Epithelial cell of esophagus (primary cell): Measurements from ENCODE around the gene CDKAL1.

Source experiments
- DNase-seq: peaks from one replicate; pipeline ENCODE4 v3.0.0; 2010; ENCODE audit warnings: low read depth
- H3K4me3 ChIP-seq: 2 replicates; pipeline ENCODE4 v1.5.1; 2011; ENCODE audit warnings: mild to moderate bottlenecking, low read length, control low read depth
- CTCF ChIP-seq: IDR thresholded peaks from 2 replicates; pipeline ENCODE4 v1.5.1; 2011; ENCODE audit warnings: low read depth, mild to moderate bottlenecking, low read length, control low read depth, inconsistent platforms; ENCODE audit not compliant: insufficient read depth; ENCODE audit errors: missing control alignments

Gene CDKAL1

GRCh38 chr6:20907486-20908071 lies 373.3 kb downstream of the CDKAL1 start:
- no peak overlapping the region for H3K4me3 ChIP-seq
- no peak for TF ChIP-seq CTCF
- DNase-seq: no peak

- H3K4me3 ChIP-seq: no peak overlapping the region
- TF ChIP-seq CTCF: no peak
Measured at GRCh38 chr6:20909621-20910020, 375.4 kb downstream of the CDKAL1 start.

GRCh38 chr6:20911712-20912111 lies 377.5 kb downstream of the CDKAL1 start:
- no peak overlapping the region for H3K4me3 ChIP-seq

More at GRCh38 chr6:20909621-20910020, 375.4 kb downstream of the CDKAL1 start:
- DNase-seq: no peak

GRCh38 chr6:20915156-20915555 lies 380.9 kb downstream of the CDKAL1 start:
- TF ChIP-seq CTCF: no peak
- no peak overlapping the region for H3K4me3 ChIP-seq
- no peak for DNase-seq

More at GRCh38 chr6:20911712-20912111, 377.5 kb downstream of the CDKAL1 start:
- TF ChIP-seq CTCF: no peak
- DNase-seq: no peak

GRCh38 chr6:20915626-20916025 lies 381.4 kb downstream of the CDKAL1 start:
- no peak for DNase-seq
- H3K4me3 ChIP-seq: no peak overlapping the region
- no peak for TF ChIP-seq CTCF

- no peak for TF ChIP-seq CTCF
Measured at GRCh38 chr6:20916086-20916485, 381.8 kb downstream of the CDKAL1 start.

GRCh38 chr6:20918868-20919267 lies 384.6 kb downstream of the CDKAL1 start:
- TF ChIP-seq CTCF: no peak
- no peak overlapping the region for H3K4me3 ChIP-seq
- DNase-seq: no peak

More at GRCh38 chr6:20916086-20916485, 381.8 kb downstream of the CDKAL1 start:
- DNase-seq: no peak
- H3K4me3 ChIP-seq: no peak overlapping the region
